PC-3 (cell line): ENCODE data around the gene SIVA1. TPM values are rescaled to one million over a fixed set of nuclear protein-coding genes. Genes with fewer than 3 reads are reported as not detected.

Experiments
- ATAC-seq: fragments of 200-7000 bp; cut with Tn5 transposase; 2 replicates; pipeline ENCODE4 v1.9.1; 2020; ENCODE audit warnings: mild to moderate bottlenecking, moderate library complexity
- BruUV-seq: library from RNA; stranded (reverse); fragments of 400-500 nt; replicated peaks from 2 replicates; lab custom pipeline; 2021; lab: Mats Ljungman, UMichigan
- CTCF ChIA-PET: fragments of 300-600 bp; sonication (Branson Sonifier 250); formaldehyde crosslinking; loops from one replicate; lab custom pipeline; 2022; ENCODE audit warnings: antibody characterized with exemption; lab: Charles Lee
- POLR2A ChIA-PET: fragments of 300-600 bp; sonication (Branson Sonifier 250); formaldehyde crosslinking; loops from one replicate; lab custom pipeline; 2022; ENCODE audit warnings: antibody characterized with exemption; ENCODE audit not compliant: unreplicated experiment; lab: Charles Lee
- DNase-seq: peaks from one replicate; pipeline ENCODE4 v3.0.0-alpha.2; 2015
- H2AFZ ChIP-seq: fragments of 300-600 bp; sonication (generic); 2 replicates; pipeline ENCODE4 v1.6.0; 2016; ENCODE audit warnings: antibody characterized with exemption, low read length
- H3F3A ChIP-seq: fragments of 300-600 bp; sonication (generic); one replicate; pipeline ENCODE4 v1.6.0; 2017; ENCODE audit warnings: antibody characterized with exemption, low read length, control low read depth, mild to moderate bottlenecking; ENCODE audit not compliant: unreplicated experiment
- H3K27ac ChIP-seq: fragments of 300-600 bp; sonication (generic); 2 replicates; pipeline ENCODE4 v1.5.1; 2016; ENCODE audit warnings: mild to moderate bottlenecking, low read length
- H3K27me3 ChIP-seq: fragments of 300-600 bp; sonication (generic); 2 replicates; pipeline ENCODE4 v1.6.1; 2016; ENCODE audit warnings: low read length, mixed read lengths
- H3K36me3 ChIP-seq: fragments of 300-600 bp; sonication (generic); 2 replicates; pipeline ENCODE4 v1.6.1; 2016; ENCODE audit warnings: low read depth, mixed run types, low read length, mixed read lengths
- H3K4me1 ChIP-seq: fragments of 300-600 bp; sonication (generic); 2 replicates; pipeline ENCODE4 v1.5.1; 2016; ENCODE audit warnings: low read length; ENCODE audit not compliant: insufficient read depth
- H3K4me2 ChIP-seq: fragments of 300-600 bp; sonication (generic); 2 replicates; pipeline ENCODE4 v1.6.0; 2016; ENCODE audit warnings: low read length
- H3K4me3 ChIP-seq: fragments of 300-600 bp; sonication (generic); 2 replicates; pipeline ENCODE4 v1.5.1; 2016; ENCODE audit warnings: mild to moderate bottlenecking, low read length, mixed read lengths
- H3K79me2 ChIP-seq: fragments of 300-600 bp; sonication (generic); 2 replicates; pipeline ENCODE4 v1.6.1; 2017; ENCODE audit warnings: low read length, mixed read lengths
- H3K9ac ChIP-seq: fragments of 300-600 bp; sonication (generic); 2 replicates; pipeline ENCODE4 v1.6.0; 2016; ENCODE audit warnings: mild to moderate bottlenecking, low read length
- H3K9me2 ChIP-seq: fragments of 300-600 bp; sonication (generic); replicated peaks from 2 replicates; pipeline ENCODE4 v1.6.1; 2016; ENCODE audit warnings: mixed run types, low read length, mixed read lengths
- H3K9me3 ChIP-seq: fragments of 300-600 bp; sonication (generic); 2 replicates; pipeline ENCODE4 v1.6.1; 2016; ENCODE audit warnings: low read length, mixed read lengths
- H4K20me1 ChIP-seq: fragments of 300-600 bp; sonication (generic); 2 replicates; pipeline ENCODE4 v1.6.1; 2016; ENCODE audit warnings: low read length, mixed read lengths
- CTCF ChIP-seq: fragments of 300-600 bp; sonication (generic); conservative IDR thresholded peaks from 2 replicates; pipeline ENCODE4 v1.5.1; 2017; ENCODE audit warnings: antibody characterized with exemption, low read depth, mild to moderate bottlenecking, low read length
- EZH2 ChIP-seq: fragments of 300-600 bp; sonication (generic); IDR thresholded peaks from one replicate; pipeline ENCODE4 v1.6.1; 2017; ENCODE audit warnings: antibody characterized with exemption, mild to moderate bottlenecking, low read length; ENCODE audit not compliant: unreplicated experiment
- EZH2phosphoT487 ChIP-seq: fragments of 300-600 bp; sonication (generic); IDR thresholded peaks from 2 replicates; pipeline ENCODE4 v1.6.1; 2018; ENCODE audit warnings: mild to moderate bottlenecking, antibody characterized with exemption, low read length, borderline replicate concordance
- intact Hi-C: fragments of 100-400 bp; cut with micrococcal nuclease; formaldehyde crosslinking; loops from 2 replicates; pipeline ENCODE4 v1.9.0; 2023
- total RNA-seq: library from RNA; depleted of rRNA; stranded (reverse); fragments of >200 nt; gene quantifications from 2 replicates; pipeline ENCODE4 v1.2.3, GENCODE V29; 2014

The SIVA1 gene
- total RNA-seq, 1 experiment from 2014 or later = 375 TPM

- Histone ChIP-seq H3K27me3 (no peaks in the 10 kb centered on the region), H3F3A (no peaks in the 10 kb centered on the region), H3K9me2 (no peaks in the 10 kb centered on the region), H3K79me2 (no peaks in the 10 kb centered on the region), H3K36me3 (peaks cover 15% of the 10 kb centered on the region), H3K9ac (no peak overlapping the region), H3K9me3 (no peaks in the 10 kb centered on the region), H2AFZ (no peak overlapping the region), H3K27ac (no peak overlapping the region), H4K20me1 (0 out of 2 replicates have a peak, but pooled peaks cover 3% of the 10 kb centered on the region), H3K4me3 (no peak overlapping the region), H3K4me1 (no peaks in the 10 kb centered on the region), H3K4me2 (no peak overlapping the region)
- no peak for ATAC-seq
- ChIA-PET POLR2A (no interaction called here), CTCF (interaction anchor here (0.6 kb wide), 1 partner anchor 64 kb away, joined by 3 read pairs; no protein-coding TSS in a partner anchor)
- intact Hi-C loops = no loop called here
- TF ChIP-seq EZH2phosphoT487 (no peak), CTCF (no peak), EZH2 (no peak)
- BruUV-seq = no TSS peak
- DNase-seq = no peak
Observed at GRCh38 chr14:104766863-104767633, 14.1 kb downstream of the SIVA1 start.

GRCh38 chr14:104767634-104767918 lies 14.6 kb downstream of the SIVA1 start:
- no TSS peak for BruUV-seq
- POLR2A ChIA-PET = no interaction called here
- H3K9ac ChIP-seq = no peak overlapping the region
- no peak overlapping the region for H2AFZ ChIP-seq
- ATAC-seq (no peak), DNase-seq (no peak)
- intact Hi-C loops = no loop called here
- 0 out of 2 replicates have a peak, but pooled peaks cover 3% of the 10 kb centered on the region for H4K20me1 ChIP-seq
- H3F3A ChIP-seq = no peaks in the 10 kb centered on the region
- H3K79me2 ChIP-seq = no peaks in the 10 kb centered on the region
- H3K9me2 ChIP-seq = no peaks in the 10 kb centered on the region
- TF ChIP-seq CTCF (no peak), EZH2 (no peak), EZH2phosphoT487 (no peak)
- H3K4me1 ChIP-seq = no peaks in the 10 kb centered on the region
- CTCF ChIA-PET = no interaction called here
- no peak overlapping the region for H3K27ac ChIP-seq
- H3K36me3 ChIP-seq = peaks cover 20% of the 10 kb centered on the region
- H3K27me3 ChIP-seq = no peaks in the 10 kb centered on the region
- no peak overlapping the region for H3K4me2 ChIP-seq
- H3K9me3 ChIP-seq = no peaks in the 10 kb centered on the region
- H3K4me3 ChIP-seq = no peak overlapping the region
